ENCODE data around the gene PAPOLG.

GRCh38 chr2:60837123-60837522 is 81.1 kb downstream of the PAPOLG start:
- TF ChIP-seq ARNT (IDR thresholded peaks at IDR 0.05) (no peak), ZNF224 (CRISPR knock-in tag; IDR thresholded peaks at IDR 0.05) (no peak), ZBTB49 (CRISPR knock-in tag; IDR thresholded peaks at IDR 0.05; ENCODE audit: borderline replicate concordance) (no peak), SNRNP70 (optimal IDR thresholded peaks at IDR 0.05; ENCODE audit: low read depth, low read length) (no peak), CBFA2T3 (IDR thresholded peaks at IDR 0.05) (no peak), HCFC1 (IDR thresholded peaks at IDR 0.05; ENCODE audit: low read depth, low read length) (no peak), ELF1 (tag; IDR thresholded peaks at IDR 0.05) (no peak), JUND (IDR thresholded peaks at IDR 0.05; ENCODE audit: borderline replicate concordance, low read depth, low read length) (no peak), JUND (tag; IDR thresholded peaks at IDR 0.05; ENCODE audit: borderline replicate concordance, low read depth, low read length) (no peak), POLR2A (conservative IDR thresholded peaks at IDR 0.05) (no peak), NFXL1 (CRISPR knock-in tag; IDR thresholded peaks at IDR 0.05) (no peak), RFX7 (CRISPR knock-in tag; IDR thresholded peaks at IDR 0.05) (no peak), IRF2 (CRISPR knock-in tag; IDR thresholded peaks at IDR 0.05) (no peak), TAF7 (tag; IDR thresholded peaks at IDR 0.05) (no peak)
